CD14-positive monocyte (primary cell): Measurements from ENCODE around the gene RPS2. TPM values are rescaled to one million over a fixed set of nuclear protein-coding genes. Genes with fewer than 3 reads are reported as not detected.

Experiments
- DNase-seq, 3 donors: peaks; one replicate each; pipeline ENCODE4 v3.0.0-alpha.2; 2011 to 2022
- H2AFZ ChIP-seq: 2 replicates; pipeline ENCODE4 v1.6.0; 2012; ENCODE audit warnings: mild to moderate bottlenecking, low read depth, low read length, inconsistent platforms; ENCODE audit not compliant: insufficient read depth, poor library complexity, severe bottlenecking
- H3K27ac ChIP-seq, 2 donors: 1 replicate in 1 of 2; 2 replicates in 1 of 2; pipeline ENCODE4 v1.5.1; 2012 to 2013; ENCODE audit warnings: low read length in 2 of 2, control low read depth in 1 of 2, inconsistent platforms in 1 of 2, low read depth in 1 of 2, mild to moderate bottlenecking in 1 of 2
- H3K27me3 ChIP-seq, 2 donors: one replicate each; pipeline versions ENCODE4 v1.6.0 to v1.6.1; 2011 to 2013; ENCODE audit warnings: low read length in 2 of 2; ENCODE audit not compliant: control insufficient read depth in 2 of 2, insufficient read depth in 2 of 2
- H3K36me3 ChIP-seq, 2 donors: replicated peaks in 1 of 2; 1 replicate in 1 of 2; 2 replicates in 1 of 2; pipeline versions ENCODE4 v1.5.1 to v1.6.1; 2012 to 2013; ENCODE audit warnings: low read length in 2 of 2, control low read depth in 1 of 2, inconsistent platforms in 1 of 2, mild to moderate bottlenecking in 1 of 2; ENCODE audit not compliant: insufficient read depth in 2 of 2, control insufficient read depth in 1 of 2
- H3K4me1 ChIP-seq, 2 donors: 1 replicate in 1 of 2; 2 replicates in 1 of 2; pipeline versions ENCODE4 v1.5.1 to v1.6.1; 2012 to 2013; ENCODE audit warnings: low read length in 2 of 2, control low read depth in 1 of 2, inconsistent platforms in 1 of 2, mild to moderate bottlenecking in 1 of 2, moderate library complexity in 1 of 2; ENCODE audit not compliant: insufficient read depth in 2 of 2, control insufficient read depth in 1 of 2
- H3K4me2 ChIP-seq: replicated peaks from 2 replicates; pipeline ENCODE3; 2012; ENCODE audit warnings: low read length, moderate library complexity, mild to moderate bottlenecking; ENCODE audit not compliant: poor library complexity, severe bottlenecking; ENCODE audit errors: extremely low read depth
- H3K4me3 ChIP-seq, 3 experiments: fragments of 200-600 bp in 1 of 3; sonication (generic) in 1 of 3; replicated peaks in 1 of 3; 1 replicate in 2 of 3; 2 replicates in 1 of 3; pipeline ENCODE4 v1.5.1; 2011 to 2013; ENCODE audit warnings: low read length in 3 of 3, mild to moderate bottlenecking in 3 of 3, control low read depth in 2 of 3, low read depth in 2 of 3, inconsistent platforms in 1 of 3, moderate library complexity in 1 of 3
- H3K79me2 ChIP-seq: 2 replicates; pipeline ENCODE4 v1.6.0; 2012; ENCODE audit warnings: mild to moderate bottlenecking, control low read depth, inconsistent platforms, low read length, moderate library complexity; ENCODE audit not compliant: insufficient read depth
- H3K9ac ChIP-seq: 2 replicates; pipeline ENCODE4 v1.6.0; 2017; ENCODE audit warnings: low read length, mild to moderate bottlenecking; ENCODE audit not compliant: insufficient read depth, poor library complexity, severe bottlenecking
- H3K9me3 ChIP-seq, 2 donors: replicated peaks in 1 of 2; 1 replicate in 1 of 2; 2 replicates in 1 of 2; pipeline versions ENCODE4 v1.5.1 to v1.6.1; 2012 to 2013; ENCODE audit warnings: low read length in 2 of 2, control low read depth in 1 of 2; ENCODE audit not compliant: control insufficient read depth in 1 of 2, insufficient read depth in 1 of 2
- H4K20me1 ChIP-seq: 2 replicates; pipeline ENCODE4 v1.6.0; 2012; ENCODE audit warnings: mild to moderate bottlenecking, low read length, control low read depth, moderate library complexity; ENCODE audit not compliant: insufficient read depth
- H3K27ac Mint-ChIP-seq, 7 donors: one replicate each; pipeline ENCODE4 v1.8.0; 2020; ENCODE audit warnings: mild to moderate bottlenecking in 7 of 7, mixed read lengths in 7 of 7, moderate library complexity in 6 of 7, inconsistent platforms in 2 of 7
- H3K27me3 Mint-ChIP-seq, 3 donors: one replicate each; pipeline ENCODE4 v1.8.0; 2021 to 2022; ENCODE audit warnings: low read depth in 3 of 3, mild to moderate bottlenecking in 3 of 3, mixed read lengths in 3 of 3, moderate library complexity in 3 of 3, inconsistent platforms in 1 of 3
- H3K36me3 Mint-ChIP-seq, 2 donors: one replicate each; pipeline ENCODE4 v1.8.0; 2020; ENCODE audit warnings: mixed read lengths in 2 of 2, inconsistent platforms in 1 of 2, mild to moderate bottlenecking in 1 of 2
- H3K4me1 Mint-ChIP-seq: one replicate; pipeline ENCODE4 v1.8.0; 2020; ENCODE audit warnings: mild to moderate bottlenecking, mixed read lengths
- H3K4me3 Mint-ChIP-seq, 2 donors: one replicate each; pipeline ENCODE4 v1.8.0; 2020; ENCODE audit warnings: mild to moderate bottlenecking in 2 of 2, mixed read lengths in 2 of 2, moderate library complexity in 1 of 2
- H3K9me3 Mint-ChIP-seq, 7 donors: one replicate each; pipeline ENCODE4 v1.8.0; 2020 to 2022; ENCODE audit warnings: mixed read lengths in 7 of 7, mild to moderate bottlenecking in 6 of 7, moderate library complexity in 6 of 7, inconsistent platforms in 2 of 7
- CTCF ChIP-seq: fragments of 200-600 bp; IDR thresholded peaks from one replicate; pipeline ENCODE4 v1.8.0; 2022; ENCODE audit warnings: antibody characterized with exemption, mild to moderate bottlenecking
- WGBS: methylation state at CpG from one replicate; pipeline ENCODE4 v1.1.5; 2013; ENCODE audit warnings: missing lambda C conversion rate; ENCODE audit not compliant: insufficient coverage; 5-methylcytosine and 5-hydroxymethylcytosine counted together
- intact Hi-C, 2 donors: fragments of 100-400 bp; cut with micrococcal nuclease; formaldehyde crosslinking; loops; one replicate each; pipeline versions ENCODE4 v1.15.0 to v1.15.1; 2023
- polyA plus RNA-seq, 3 donors: library from polyadenylated mRNA; depleted of rRNA in 1 of 3; unstranded in 2 of 3; stranded (reverse) in 1 of 3; fragments of 300-500 nt in 2 of 3; fragments of >200 nt in 1 of 3; fragmentation: Illumina TruSeq in 2 of 3; gene quantifications; 1 replicate in 2 of 3; 2 replicates in 1 of 3; pipeline ENCODE4 v1.2.3, GENCODE V29; 2012 to 2021

RPS2 gene
- polyA plus RNA-seq, 3 donors: 1,849 to 2,136 (median 1,893) TPM

GRCh38 chr16:1975432-1976215, 11.0 kb upstream of the RPS2 start:
- Mint-ChIP-seq H3K27me3 (peaks cover 18 to 31% (median 21%) of the 10 kb centered on the region in 3 donors), H3K27ac (no peak overlapping the region), H3K9me3 (peaks cover 0 to 3% (median 0%) of the 10 kb centered on the region in 7 donors), H3K4me1 (peaks cover 21% of the 10 kb centered on the region), H3K36me3 (peaks cover 41 to 48% of the 10 kb centered on the region in 2 donors), H3K4me3 (no peak overlapping the region)
- Histone ChIP-seq H3K9ac (no peak overlapping the region), H3K36me3 (peaks cover 45 to 47% of the 10 kb centered on the region in 2 donors), H3K4me2 (no peak overlapping the region), H3K27me3 (peaks cover 10 to 21% of the 10 kb centered on the region in 2 donors), H3K9me3 (no peaks in the 10 kb centered on the region), H2AFZ (no peak overlapping the region), H3K4me1 (peaks cover 17 to 20% of the 10 kb centered on the region in 2 donors), H3K27ac (no peak overlapping the region), H4K20me1 (peaks cover 4% of the 10 kb centered on the region), H3K4me3 (no peak overlapping the region), H3K79me2 (peaks cover 11% of the 10 kb centered on the region)
- TF ChIP-seq CTCF: no peak
- intact Hi-C loops: no loop called here
- no peak for DNase-seq
- 96% methylated on average over 23 of the region's 33 CpGs for WGBS

- no peaks in the 10 kb centered on the region for H3K9me3 ChIP-seq
- peaks cover 41 to 48% of the 10 kb centered on the region in 2 donors for H3K36me3 Mint-ChIP-seq
- no peak for DNase-seq
- no peak overlapping the region for H3K4me2 ChIP-seq
- WGBS: 98% methylated on average over 23 of the region's 42 CpGs
- H3K4me3 ChIP-seq: no peak overlapping the region
- peaks cover 1 to 9% of the 10 kb centered on the region in 2 donors for H3K27me3 ChIP-seq
- peaks cover 6 to 19% (median 9%) of the 10 kb centered on the region in 3 donors for H3K27me3 Mint-ChIP-seq
- peaks cover 0 to 3% (median 0%) of the 10 kb centered on the region in 7 donors for H3K9me3 Mint-ChIP-seq
- peaks cover 4% of the 10 kb centered on the region for H4K20me1 ChIP-seq
- H3K79me2 ChIP-seq: peaks cover 11% of the 10 kb centered on the region
- peaks cover 18 to 20% of the 10 kb centered on the region in 2 donors for H3K4me1 ChIP-seq
- no peak overlapping the region for H3K4me3 Mint-ChIP-seq
- no peak overlapping the region for H3K9ac ChIP-seq
- intact Hi-C loops: no loop called here
- no peak for TF ChIP-seq CTCF
- H3K4me1 Mint-ChIP-seq: peaks cover 21% of the 10 kb centered on the region
- H3K36me3 ChIP-seq: peaks cover 45 to 47% of the 10 kb centered on the region in 2 donors
- no peak overlapping the region for H3K27ac Mint-ChIP-seq
- H2AFZ ChIP-seq: no peak overlapping the region
- H3K27ac ChIP-seq: no peak overlapping the region
These were observed 9.8 kb upstream of the RPS2 start for GRCh38 chr16:1974157-1975070.
